Body of pancreas (tissue), 4 donors: ENCODE data around the gene MAX.

Source experiments
- POLR2A ChIP-seq, 3 donors: fragments of 450-650 bp; IDR thresholded peaks; one replicate each; pipeline ENCODE4 v1.6.1; 2016; ENCODE audit warnings: antibody characterized with exemption in 3 of 3, mild to moderate bottlenecking in 2 of 3
- TF ChIP-seq, protein P1 (sequence below), 7 experiments: fragments of 450-650 bp in 4 of 7; fragments of 200-600 bp in 3 of 7; sonication (generic) in 3 of 7; IDR thresholded peaks; one replicate each; pipeline ENCODE4 v1.5.1; 2016 to 2019; ENCODE audit warnings: antibody characterized with exemption in 7 of 7

DNA sequence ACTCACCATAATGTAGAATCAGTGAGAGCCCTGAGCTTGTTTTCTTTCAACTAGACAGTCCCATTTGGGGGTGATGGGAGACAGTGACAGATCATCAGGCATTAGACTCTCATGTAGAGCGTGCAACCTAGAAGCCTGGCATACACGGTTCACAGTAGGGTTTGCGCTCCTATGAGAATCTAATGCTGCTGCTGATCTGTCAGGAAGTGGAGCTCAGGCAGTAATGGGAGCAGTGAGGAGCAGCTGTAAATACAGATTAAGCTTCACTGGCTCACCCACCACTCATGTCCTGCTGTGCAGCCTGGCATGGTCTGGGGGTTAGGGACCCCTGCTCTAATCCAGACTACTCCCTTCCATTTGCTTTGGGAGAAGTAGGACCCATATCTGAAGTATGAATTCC, 60.0 kb downstream of the MAX start:
- TF ChIP-seq, protein P1, sequence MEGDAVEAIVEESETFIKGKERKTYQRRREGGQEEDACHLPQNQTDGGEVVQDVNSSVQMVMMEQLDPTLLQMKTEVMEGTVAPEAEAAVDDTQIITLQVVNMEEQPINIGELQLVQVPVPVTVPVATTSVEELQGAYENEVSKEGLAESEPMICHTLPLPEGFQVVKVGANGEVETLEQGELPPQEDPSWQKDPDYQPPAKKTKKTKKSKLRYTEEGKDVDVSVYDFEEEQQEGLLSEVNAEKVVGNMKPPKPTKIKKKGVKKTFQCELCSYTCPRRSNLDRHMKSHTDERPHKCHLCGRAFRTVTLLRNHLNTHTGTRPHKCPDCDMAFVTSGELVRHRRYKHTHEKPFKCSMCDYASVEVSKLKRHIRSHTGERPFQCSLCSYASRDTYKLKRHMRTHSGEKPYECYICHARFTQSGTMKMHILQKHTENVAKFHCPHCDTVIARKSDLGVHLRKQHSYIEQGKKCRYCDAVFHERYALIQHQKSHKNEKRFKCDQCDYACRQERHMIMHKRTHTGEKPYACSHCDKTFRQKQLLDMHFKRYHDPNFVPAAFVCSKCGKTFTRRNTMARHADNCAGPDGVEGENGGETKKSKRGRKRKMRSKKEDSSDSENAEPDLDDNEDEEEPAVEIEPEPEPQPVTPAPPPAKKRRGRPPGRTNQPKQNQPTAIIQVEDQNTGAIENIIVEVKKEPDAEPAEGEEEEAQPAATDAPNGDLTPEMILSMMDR (IDR thresholded peaks at IDR 0.05): no peak
- no peak for TF ChIP-seq POLR2A (IDR thresholded peaks at IDR 0.05)
